Heart left ventricle (tissue), 13 donors: Measurements from ENCODE around the gene PPFIA3.

Experiments
- CTCF ChIP-seq, 12 donors: fragments of 200-600 bp; sonication (generic) in 4 of 12; IDR thresholded peaks; one replicate each; pipeline versions ENCODE4 v1.5.0 to v1.8.0; 2018 to 2022; ENCODE audit warnings: antibody characterized with exemption in 12 of 12, mild to moderate bottlenecking in 5 of 12
- POLR2A ChIP-seq, 2 donors: fragments of 450-650 bp; IDR thresholded peaks; one replicate each; pipeline ENCODE4 v1.6.1; 2017; ENCODE audit warnings: antibody characterized with exemption in 2 of 2, mild to moderate bottlenecking in 2 of 2, moderate library complexity in 2 of 2
- donor health status: ischemic (EF 13 %, LVEDD 7.1; RV severe dilation, severe dysfunction).
- donor health status: DM: no; HTN: yes; CAD: no.
- donor health status: DM: no; HTN: no; CAD: no.
- donor health status: ischemic (EF 25% LVEDD 6.9; RV normal size, moderate dysfunction).
- donor health status: ischemic (EF 25% LVEDD 5.7; RV mildly dilated, moderate dysfunction).
- donor health status: ischemic (EF 35%, LVEDD 5.7; RV mildly dilated, moderate dysfunction).
- donor health status: nonischemic (EF 11% LVEDD 7.7; RV severe dilation, severe dysfunction).
- donor health status: DM: yes; HTN: yes; CAD: no.
- donor health status: PGD.
- donor health status: ischemic (EF 29% LVEDD 5.4; RV normal size, mild dysfunction).
- donor health status: nonischemic (EF 23%, LVEDD 6.1; RV moderate dilation, normal function).

DNA sequence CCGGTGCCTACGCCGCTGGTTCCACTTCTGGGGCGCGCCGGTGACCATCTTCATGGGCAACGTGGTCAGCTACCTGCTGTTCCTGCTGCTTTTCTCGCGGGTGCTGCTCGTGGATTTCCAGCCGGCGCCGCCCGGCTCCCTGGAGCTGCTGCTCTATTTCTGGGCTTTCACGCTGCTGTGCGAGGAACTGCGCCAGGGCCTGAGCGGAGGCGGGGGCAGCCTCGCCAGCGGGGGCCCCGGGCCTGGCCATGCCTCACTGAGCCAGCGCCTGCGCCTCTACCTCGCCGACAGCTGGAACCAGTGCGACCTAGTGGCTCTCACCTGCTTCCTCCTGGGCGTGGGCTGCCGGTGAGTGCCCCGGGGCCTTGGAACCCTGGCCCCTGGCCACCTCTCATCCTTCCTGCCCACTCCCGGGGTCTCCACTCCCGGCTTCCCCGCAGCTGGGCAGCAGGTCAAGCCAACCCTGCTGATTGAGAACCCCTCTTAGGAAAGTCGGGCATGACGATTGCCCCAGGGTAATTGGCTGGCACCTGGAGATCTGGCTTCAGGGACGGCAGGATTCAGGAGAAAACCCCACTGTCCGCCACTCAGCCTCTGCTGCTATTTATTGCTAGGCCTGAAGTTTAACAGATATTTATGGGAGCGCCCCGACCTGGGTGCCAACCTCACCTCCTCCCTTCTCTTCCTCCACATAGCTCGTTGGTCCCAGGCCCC is 77.3 kb downstream of the PPFIA3 start:
- TF ChIP-seq POLR2A (IDR thresholded peaks at IDR 0.05), result no peak
- no peak for TF ChIP-seq CTCF (IDR thresholded peaks at IDR 0.05)
